Subcutaneous abdominal adipose tissue (tissue), 5 donors: ENCODE measurements around the gene PPARA.

Experiments
- H3K27ac ChIP-seq: one replicate; pipeline ENCODE4 v1.7.0; 2013; ENCODE audit warnings: low read depth, mild to moderate bottlenecking, inconsistent platforms, low read length, moderate library complexity
- H3K27me3 ChIP-seq, 5 donors: one replicate each; pipeline ENCODE4 v1.7.0; 2013; ENCODE audit warnings: low read length in 5 of 5, inconsistent platforms in 1 of 5; ENCODE audit not compliant: control insufficient read depth in 5 of 5, insufficient read depth in 4 of 5
- H3K36me3 ChIP-seq, 5 donors: one replicate each; pipeline ENCODE4 v1.7.0; 2013; ENCODE audit warnings: low read length in 5 of 5; ENCODE audit not compliant: control insufficient read depth in 5 of 5, insufficient read depth in 5 of 5
- H3K4me1 ChIP-seq, 5 donors: one replicate each; pipeline ENCODE4 v1.7.0; 2013; ENCODE audit warnings: low read length in 5 of 5, mild to moderate bottlenecking in 3 of 5, moderate library complexity in 1 of 5; ENCODE audit not compliant: control insufficient read depth in 5 of 5, insufficient read depth in 5 of 5
- H3K4me3 ChIP-seq, 5 donors: one replicate each; pipeline ENCODE4 v1.7.0; 2013; ENCODE audit warnings: low read length in 5 of 5, low read depth in 1 of 5
- H3K9ac ChIP-seq, 5 donors: one replicate each; pipeline ENCODE4 v1.7.0; 2013; ENCODE audit warnings: low read length in 5 of 5, mild to moderate bottlenecking in 4 of 5, moderate library complexity in 3 of 5
- H3K9me3 ChIP-seq, 5 donors: one replicate each; pipeline ENCODE4 v1.7.0; 2013; ENCODE audit warnings: low read length in 5 of 5; ENCODE audit not compliant: control insufficient read depth in 5 of 5
- donor health status: healthy.
- donor health status: healthy.
- donor health status: healthy.
- donor health status: healthy.
- donor health status: healthy.

PPARA gene

GRCh38 chr22:46250035-46250782 lies 99.9 kb downstream of the PPARA start, which contains the start of gene CDPF1:
Gene CDPF1, minus strand, starts transcription at chr22:46250293. Its CDS starts 2,009 bp downstream, at chr22:46248284.
- peak within 1 kb of the TSS in 4 of 5 donors; percentile 79 to 94 (median 92) for H3K9ac ChIP-seq
- peak within 1 kb of the TSS; percentile 72 for H3K27ac ChIP-seq
- peaks cover 0 to 12% (median 0%) of the 10 kb centered on the region in 5 donors for H3K36me3 ChIP-seq
- H3K4me1 ChIP-seq, result peaks cover 3 to 31% (median 24%) of the 10 kb centered on the region in 5 donors
- no peaks in the 10 kb centered on the region for H3K27me3 ChIP-seq
- H3K9me3 ChIP-seq, result no peaks in the 10 kb centered on the region
- peak within 1 kb of the TSS; percentile 44 to 95 (median 84) for H3K4me3 ChIP-seq

DNA sequence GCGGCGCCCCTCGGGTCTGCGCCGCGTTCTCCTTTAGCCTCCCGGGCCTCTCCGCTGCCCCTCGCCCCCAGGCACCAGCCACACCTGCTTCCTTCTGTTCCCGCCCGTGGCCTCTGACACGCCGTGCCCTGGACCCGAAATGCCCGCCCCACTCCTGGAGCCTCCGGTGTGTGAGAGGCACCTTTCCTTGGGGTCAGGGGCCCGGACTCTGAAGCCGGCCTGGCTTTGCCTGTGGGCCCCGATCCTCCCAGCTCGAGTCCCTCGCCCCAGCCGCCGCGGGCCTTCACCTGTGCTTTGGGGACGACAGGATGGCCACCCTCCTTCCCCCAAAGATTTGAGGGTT lies 100.4 kb downstream of the PPARA start:
- Histone ChIP-seq H3K9me3 (no peaks in the 10 kb centered on the region), H3K27me3 (no peaks in the 10 kb centered on the region), H3K27ac (no peak overlapping the region), H3K4me1 (peaks cover under 1 to 26% (median 18%) of the 10 kb centered on the region in 5 donors), H3K4me3 (peak overlapping the region; percentile 44 to 95 (median 84)), H3K9ac (peak overlapping the region in 4 of 5 donors; percentile 79 to 94 (median 92)), H3K36me3 (peaks cover 0 to 10% (median 0%) of the 10 kb centered on the region in 5 donors)

GRCh38 chr22:46251266-46251665 lies 100.9 kb downstream of the PPARA start:
- Histone ChIP-seq H3K4me3 (peak overlapping the region; percentile 44 to 95 (median 84)), H3K9me3 (no peaks in the 10 kb centered on the region), H3K4me1 (peaks cover 0 to 22% (median 18%) of the 10 kb centered on the region in 5 donors), H3K9ac (peak overlapping the region in 4 of 5 donors; percentile 79 to 94 (median 92)), H3K36me3 (peaks cover 0 to 10% (median 0%) of the 10 kb centered on the region in 5 donors), H3K27ac (no peak overlapping the region), H3K27me3 (no peaks in the 10 kb centered on the region)

GRCh38 chr22:46251816-46252380 lies 101.6 kb downstream of the PPARA start:
- Histone ChIP-seq H3K36me3 (peaks cover 0 to 4% (median 0%) of the 10 kb centered on the region in 5 donors), H3K4me1 (peaks cover 0 to 22% (median 18%) of the 10 kb centered on the region in 5 donors), H3K27me3 (no peaks in the 10 kb centered on the region), H3K27ac (no peak overlapping the region), H3K4me3 (no peak overlapping the region), H3K9ac (no peak overlapping the region), H3K9me3 (no peaks in the 10 kb centered on the region)

- Histone ChIP-seq H3K36me3 (no peaks in the 10 kb centered on the region), H3K9me3 (peaks cover 0 to 3% (median 0%) of the 10 kb centered on the region in 5 donors), H3K9ac (no peak overlapping the region), H3K4me3 (no peak overlapping the region), H3K27ac (no peak overlapping the region), H3K4me1 (peaks cover 0 to 1% (median under 1%) of the 10 kb centered on the region in 5 donors), H3K27me3 (no peaks in the 10 kb centered on the region)
These were observed 106.1 kb downstream of the PPARA start for GRCh38 chr22:46256358-46256958.

- no peak overlapping the region for H3K27ac ChIP-seq
- peaks cover 0 to 5% (median 3%) of the 10 kb centered on the region in 5 donors for H3K4me1 ChIP-seq
These were observed 109.0 kb downstream of the PPARA start for GRCh38 chr22:46259374-46259773.

GRCh38 chr22:46260038-46260437 lies 109.7 kb downstream of the PPARA start:
- Histone ChIP-seq H3K9ac (no peak overlapping the region), H3K9me3 (peaks cover 0 to 3% (median 0%) of the 10 kb centered on the region in 5 donors), H3K4me1 (peaks cover 0 to 5% (median 3%) of the 10 kb centered on the region in 5 donors), H3K36me3 (no peaks in the 10 kb centered on the region), H3K27me3 (no peaks in the 10 kb centered on the region), H3K4me3 (no peak overlapping the region), H3K27ac (no peak overlapping the region)

More at GRCh38 chr22:46259374-46259773, 109.0 kb downstream of the PPARA start:
- Histone ChIP-seq H3K4me3 (no peak overlapping the region), H3K9me3 (peaks cover 0 to 3% (median 0%) of the 10 kb centered on the region in 5 donors), H3K36me3 (no peaks in the 10 kb centered on the region), H3K27me3 (no peaks in the 10 kb centered on the region), H3K9ac (no peak overlapping the region)

- H3K4me3 ChIP-seq, result peak overlapping the region in 3 of 5 donors; percentile 38 to 48 (median 40)
- H3K9ac ChIP-seq, result no peak overlapping the region
- no peak overlapping the region for H3K27ac ChIP-seq
- H3K9me3 ChIP-seq, result peaks cover 0 to 3% (median 0%) of the 10 kb centered on the region in 5 donors
- H3K36me3 ChIP-seq, result no peaks in the 10 kb centered on the region
- H3K4me1 ChIP-seq, result peaks cover 0 to 14% (median 9%) of the 10 kb centered on the region in 5 donors
- H3K27me3 ChIP-seq, result no peaks in the 10 kb centered on the region
These were observed 112.3 kb downstream of the PPARA start for GRCh38 chr22:46262449-46263215.

DNA sequence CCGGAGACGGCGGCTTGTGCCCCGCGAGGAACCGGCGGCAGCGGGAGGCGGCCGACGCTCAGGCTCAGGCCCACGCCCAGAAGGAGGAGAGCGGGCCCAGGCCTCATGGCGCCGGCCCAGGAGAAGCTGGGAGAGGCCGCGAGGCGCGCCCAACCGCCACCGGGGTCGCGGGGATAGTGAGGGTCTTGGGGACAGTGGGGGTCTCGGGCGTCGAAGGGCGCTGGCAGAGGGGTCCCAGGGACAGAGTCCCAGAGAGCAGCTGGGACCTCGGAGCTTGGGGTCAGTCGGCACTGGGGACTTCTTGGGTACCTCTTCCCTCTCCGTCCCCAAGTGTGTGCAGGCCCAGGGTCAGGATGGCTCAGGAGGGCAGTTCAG lies 112.9 kb downstream of the PPARA start, which contains the start of gene PKDREJ:
Gene PKDREJ, minus strand, starts transcription at position 128 of the 375 bp plus-strand sequence. Its CDS starts 21 bp downstream, at position 107.
- peaks cover 0 to 3% (median 0%) of the 10 kb centered on the region in 5 donors for H3K9me3 ChIP-seq
- no peaks in the 10 kb centered on the region for H3K36me3 ChIP-seq
- H3K4me3 ChIP-seq, result peak within 1 kb of the TSS in 3 of 5 donors; percentile 38 to 48 (median 40)
- no peaks in the 10 kb centered on the region for H3K27me3 ChIP-seq
- peak within 1 kb of the TSS in 1 of 5 donors; percentile 30 for H3K9ac ChIP-seq
- H3K27ac ChIP-seq, result no peak within 1 kb of the TSS
- H3K4me1 ChIP-seq, result peaks cover 0 to 17% (median 12%) of the 10 kb centered on the region in 5 donors
